ENCODE measurements around the gene ATP8B4.

Gene ATP8B4

DNA sequence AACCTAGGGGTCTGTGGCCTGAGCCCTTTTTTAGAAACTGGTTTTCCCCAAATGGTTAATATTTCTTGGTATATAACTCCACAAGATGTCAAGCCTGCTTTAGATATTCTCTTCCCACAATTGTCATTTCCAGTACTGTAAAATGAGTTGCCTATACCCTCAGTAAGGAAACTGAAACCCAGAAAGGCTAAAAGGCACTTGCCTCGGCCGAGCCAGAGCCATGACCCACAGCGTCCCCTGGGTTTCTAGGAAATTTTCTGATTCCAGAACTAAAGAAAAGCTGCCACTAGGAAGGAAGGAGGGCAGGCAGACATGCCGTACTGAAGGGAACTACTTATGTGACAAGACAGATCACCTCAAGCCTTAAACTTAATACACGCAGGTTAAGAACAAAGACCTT, 59.1 kb downstream of the ATP8B4 start:
- DNase-seq (ENCODE audit: low spot score): no peak

DNA sequence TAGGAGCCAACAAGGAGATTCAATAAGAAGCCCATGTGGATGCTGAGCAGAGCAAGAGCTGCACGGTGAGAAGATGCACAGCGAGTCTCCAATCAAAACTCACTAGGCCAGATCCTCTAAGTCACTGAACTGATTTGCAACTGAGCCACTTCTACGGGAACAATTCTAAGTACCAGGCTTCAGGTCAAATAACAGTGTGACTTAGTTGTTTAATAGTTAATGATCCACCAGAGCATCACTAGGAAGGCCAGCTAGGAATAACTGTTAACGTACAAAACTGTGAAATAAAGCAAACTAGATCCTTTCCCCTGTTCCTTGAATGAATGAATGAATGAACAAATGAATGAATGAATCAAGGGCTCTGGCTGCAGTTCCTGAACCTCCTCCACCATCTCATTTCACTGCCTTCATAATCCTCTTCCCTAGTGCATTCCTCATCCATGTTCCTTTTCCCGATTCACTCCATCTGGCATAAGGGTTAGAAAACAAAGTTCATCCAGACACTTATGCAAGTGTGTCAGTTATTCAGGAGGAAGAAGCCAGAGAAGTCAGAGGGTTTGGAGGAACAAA, 59.7 kb downstream of the ATP8B4 start:
- DNase-seq (ENCODE audit: low spot score): no peak

- DNase-seq (ENCODE audit: low spot score): no peak
Observed at GRCh38 chr15:50057905-50058639, 61.0 kb downstream of the ATP8B4 start.

- DNase-seq (ENCODE audit: low spot score): no peak
Observed at GRCh38 chr15:50057196-50057595, 61.8 kb downstream of the ATP8B4 start.

DNA sequence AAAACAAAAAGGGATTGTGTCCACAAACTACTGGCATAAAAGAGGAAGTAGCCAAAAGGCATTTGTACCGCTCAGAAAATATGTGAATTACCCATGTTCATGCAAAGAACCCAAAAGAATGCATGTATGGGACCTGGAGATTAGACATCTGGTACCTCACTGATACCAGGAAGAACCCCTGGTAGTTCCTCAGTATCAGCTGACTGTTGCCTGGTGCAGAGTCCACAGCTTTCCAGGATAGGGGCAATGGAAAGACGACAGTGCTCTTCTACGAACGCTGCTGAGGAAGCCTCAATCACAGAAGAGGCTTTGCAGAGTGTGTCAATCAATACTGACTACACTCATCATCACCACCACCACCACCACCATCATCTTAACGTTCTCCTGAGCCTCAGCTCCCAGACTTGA, 63.3 kb downstream of the ATP8B4 start:
- DNase-seq (ENCODE audit: low spot score): no peak

DNA sequence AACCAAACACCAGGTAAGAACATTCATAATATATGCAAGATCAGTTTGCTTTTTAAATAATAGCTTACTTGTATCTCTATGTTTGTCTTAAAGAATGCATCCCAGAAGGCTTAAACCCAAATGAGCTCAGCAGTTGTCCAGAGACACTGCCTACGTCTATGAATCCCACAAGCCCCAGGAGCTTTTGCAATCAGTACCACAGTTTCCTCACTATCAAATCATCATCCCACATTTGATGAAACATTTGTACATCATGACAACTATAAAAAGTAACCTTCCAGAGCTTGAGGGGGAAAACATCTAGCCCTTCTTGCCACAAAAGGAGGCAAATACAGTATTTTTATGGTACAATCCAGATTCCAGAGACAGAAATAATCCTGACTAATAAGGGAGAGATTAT, 63.7 kb downstream of the ATP8B4 start:
- no peak for DNase-seq (ENCODE audit: low spot score)

- DNase-seq (ENCODE audit: low spot score): no peak
Observed at GRCh38 chr15:50053055-50053856, 65.8 kb downstream of the ATP8B4 start.

GRCh38 chr15:50051811-50052419, 67.1 kb downstream of the ATP8B4 start:
- no peak for DNase-seq (ENCODE audit: low spot score)

- DNase-seq (ENCODE audit: low spot score): no peak
Observed at GRCh38 chr15:50050986-50051743, 67.9 kb downstream of the ATP8B4 start.

DNA sequence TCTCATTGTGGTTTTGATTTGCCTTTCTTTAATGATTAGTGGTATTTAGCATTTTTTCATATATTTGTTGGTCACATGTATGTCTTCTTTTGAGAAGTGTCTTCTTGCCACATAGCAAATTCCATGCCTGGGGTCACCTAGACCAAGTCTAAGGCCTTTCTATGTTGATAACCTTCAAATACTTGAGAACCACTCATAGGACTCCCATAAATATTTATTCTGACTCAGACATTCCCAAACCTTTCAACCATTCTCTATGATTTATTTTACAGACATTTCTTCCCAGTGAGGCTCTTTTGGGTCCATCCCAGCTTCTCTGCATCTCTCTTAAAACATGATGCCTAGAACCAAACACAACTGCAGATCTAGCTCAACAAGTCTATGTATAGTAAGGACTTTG, 69.2 kb downstream of the ATP8B4 start:
- no peak for DNase-seq (ENCODE audit: low spot score)

- no peak for DNase-seq (ENCODE audit: low spot score)
Observed at GRCh38 chr15:50046867-50047266, 72.2 kb downstream of the ATP8B4 start.

DNA sequence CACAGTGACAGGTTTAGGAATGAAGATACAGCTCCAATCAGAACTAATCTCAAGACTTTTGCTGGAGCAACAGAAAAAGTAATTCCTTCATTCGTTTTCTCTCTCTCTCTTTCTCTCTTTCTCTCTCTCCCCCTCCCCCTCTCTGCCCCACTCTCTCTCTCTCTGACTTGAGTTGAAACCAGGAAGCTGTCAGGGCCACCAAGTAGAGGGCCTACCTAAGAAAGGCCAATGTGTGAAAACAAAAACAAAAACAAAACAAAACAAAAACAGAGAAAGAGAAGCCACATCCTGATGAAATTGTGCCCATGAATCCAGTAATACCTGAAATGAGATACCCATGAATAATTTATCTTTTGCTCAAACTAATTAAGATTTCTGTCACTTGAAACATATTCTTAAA, 72.9 kb downstream of the ATP8B4 start:
- no peak for DNase-seq (ENCODE audit: low spot score)

- no peak for DNase-seq (ENCODE audit: low spot score)
Observed at GRCh38 chr15:50044904-50045303, 74.1 kb downstream of the ATP8B4 start.

GRCh38 chr15:50044406-50044805, 74.6 kb downstream of the ATP8B4 start:
- no peak for DNase-seq (ENCODE audit: low spot score)

DNA sequence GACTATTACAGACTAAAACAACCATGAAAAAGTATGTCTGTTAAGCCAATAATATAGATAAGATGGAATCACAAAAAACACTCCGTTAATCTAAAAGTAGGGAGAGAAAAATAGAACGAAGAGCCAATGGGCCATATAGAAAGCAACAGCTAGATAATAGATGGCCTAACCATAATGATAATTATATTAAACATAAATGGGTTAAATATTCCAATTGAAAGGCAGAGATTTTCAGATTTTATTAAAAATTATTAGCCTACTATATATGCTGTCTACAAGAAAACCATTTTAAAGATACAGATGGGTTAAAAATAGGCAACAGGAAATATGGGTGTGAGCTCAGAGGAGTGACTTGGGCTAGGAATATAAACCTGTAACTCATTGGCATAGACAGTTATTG, 76.3 kb downstream of the ATP8B4 start:
- DNase-seq (ENCODE audit: low spot score): no peak

GRCh38 chr15:50030456-50030855, 88.6 kb downstream of the ATP8B4 start:
- no peak for DNase-seq (ENCODE audit: low spot score)

DNA sequence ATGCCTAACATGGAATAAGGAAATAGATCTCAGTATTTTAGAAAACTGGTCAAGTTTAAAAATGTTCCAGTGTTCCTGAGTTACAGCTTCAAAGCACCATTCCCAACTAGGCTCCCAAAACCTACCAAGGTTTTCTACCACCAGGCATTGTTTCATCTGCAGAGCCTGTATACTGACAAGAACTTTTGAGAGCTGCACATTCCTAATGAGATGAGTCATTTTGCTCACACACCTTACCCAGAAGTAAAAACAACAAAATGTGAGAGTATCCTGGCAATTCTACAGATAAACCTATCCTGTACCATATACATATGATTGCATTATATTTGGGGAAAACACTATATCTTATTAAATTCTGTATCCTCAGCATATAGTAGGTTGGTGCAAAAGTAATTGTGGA, 90.7 kb downstream of the ATP8B4 start:
- no peak for DNase-seq (ENCODE audit: low spot score)

DNA sequence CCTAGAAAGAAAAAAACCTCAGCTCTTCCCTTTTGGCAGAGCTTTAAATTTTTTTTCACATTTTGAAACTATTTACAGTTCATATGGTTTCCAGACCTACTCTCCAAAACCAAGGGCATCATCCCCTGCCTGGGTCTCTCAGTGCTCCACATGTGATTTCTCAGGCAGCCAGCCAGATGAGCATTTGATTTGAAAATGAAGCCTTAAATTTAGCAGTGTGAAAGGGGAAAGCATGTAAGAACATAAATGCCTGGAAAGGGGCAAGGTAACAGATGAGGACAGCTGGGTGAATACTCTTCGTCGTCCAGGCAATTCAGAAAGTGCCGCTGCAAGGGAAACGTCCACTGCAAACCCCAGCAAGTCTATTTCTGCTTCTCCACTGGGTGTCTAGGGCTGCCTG, 94.8 kb downstream of the ATP8B4 start:
- DNase-seq (ENCODE audit: low spot score): no peak

DNA sequence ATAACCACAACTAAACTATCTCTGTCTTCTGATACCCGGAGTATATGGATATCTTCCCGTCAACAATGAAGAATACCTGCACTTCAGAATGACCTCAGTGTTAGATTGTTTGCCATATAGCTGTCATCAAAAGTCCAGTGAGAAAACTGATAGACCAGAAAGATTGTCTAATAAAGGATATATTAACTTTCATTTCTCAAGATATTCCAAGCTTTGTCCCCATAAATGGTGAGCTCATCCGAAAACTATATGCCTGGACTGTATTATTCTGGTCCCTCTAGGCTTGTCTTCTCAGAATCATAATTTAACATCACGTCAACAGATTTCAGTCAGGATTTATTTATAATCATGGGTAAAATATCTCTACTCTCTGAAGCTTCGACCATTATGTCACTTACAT, 100.5 kb downstream of the ATP8B4 start:
- no peak for DNase-seq (ENCODE audit: low spot score)

DNA sequence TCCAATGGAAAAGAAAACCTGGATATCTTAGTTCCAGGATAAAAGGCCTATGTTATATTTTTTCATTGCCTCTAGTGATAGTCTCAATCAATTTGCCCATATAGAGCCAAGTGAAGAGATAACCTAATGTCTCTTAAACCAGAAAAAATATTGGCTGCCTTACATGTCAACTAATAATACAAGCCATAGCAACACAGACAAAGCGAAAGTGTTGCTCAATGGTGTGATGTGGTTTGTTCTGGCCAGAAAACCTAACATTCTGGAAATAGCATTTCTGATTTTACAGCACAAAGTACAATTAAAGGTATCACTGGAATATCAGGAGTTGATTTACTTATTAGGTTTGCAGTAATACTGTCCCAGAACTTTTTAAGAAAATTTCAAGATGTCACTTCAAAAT, 101.5 kb downstream of the ATP8B4 start:
- no peak for DNase-seq (ENCODE audit: low spot score)

- DNase-seq (ENCODE audit: low spot score): no peak
Observed at GRCh38 chr15:50016951-50017350, 102.1 kb downstream of the ATP8B4 start.

- DNase-seq (ENCODE audit: low spot score): no peak
Observed at GRCh38 chr15:50012790-50013189, 106.2 kb downstream of the ATP8B4 start.
